ENCODE data around the gene MPO. TPM values are rescaled to one million over a fixed set of nuclear protein-coding genes. Genes with fewer than 3 reads are reported as not detected.

The MPO gene
- total RNA-seq, 4 donors from 2014 or later: 0.18 to 0.32 (median 0.31) TPM; not detected in 1

DNA sequence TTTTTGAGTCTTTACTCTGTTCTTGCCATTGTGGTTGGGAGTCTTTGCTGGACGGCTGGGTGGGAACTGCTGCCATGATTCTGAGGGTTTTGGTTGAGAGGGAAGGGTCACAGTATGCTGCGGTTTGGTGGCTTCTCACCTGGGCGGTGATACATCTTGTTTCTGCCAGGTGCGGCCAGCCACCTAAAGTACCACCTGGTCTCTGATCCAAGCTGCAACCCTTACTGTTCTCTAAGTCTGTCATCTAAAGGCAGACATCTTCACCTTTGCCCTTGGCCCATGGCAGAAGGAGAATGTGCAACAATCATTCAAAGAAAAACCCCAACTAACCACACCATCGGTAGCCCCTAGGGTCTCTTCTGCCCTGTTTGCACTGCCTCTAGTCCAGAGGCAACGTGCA is 19.6 kb upstream of the MPO start:
- Histone ChIP-seq H3K4me1 (no peaks in the 10 kb centered on the region), H3K4me3 (no peak overlapping the region), H3K27me3 (no peaks in the 10 kb centered on the region), H3K36me3 (no peaks in the 10 kb centered on the region), H3K27ac (no peak overlapping the region), H3K9me3 (no peaks in the 10 kb centered on the region)
- in situ Hi-C loops (cut with MboI; ENCODE audit: low sequenced_read_pairs in 4 of 4): loop anchor here in 1 of 4 donors (25.0 kb wide), 1 partner anchor 112 kb away; the partner anchor contains the start of gene RNF43
- ATAC-seq (no peak), DNase-seq (no peak)
- no peak for TF ChIP-seq CTCF (IDR thresholded peaks at IDR 0.05 in 4 of 5, conservative IDR thresholded peaks at IDR 0.05 in 1 of 5)
- TF ChIP-seq POLR2A (IDR thresholded peaks at IDR 0.05): no peak
- intact Hi-C loops (cut with DNase I; ENCODE audit: low total_unique reads): no loop called here

- DNase-seq (no peak), ATAC-seq (no peak)
- in situ Hi-C loops (cut with MboI; ENCODE audit: low sequenced_read_pairs in 4 of 4): no loop called here
- peaks cover 0 to 3% (median under 1%) of the 10 kb centered on the region in 3 donors for H3K27me3 ChIP-seq
- intact Hi-C loops (cut with DNase I; ENCODE audit: low total_unique reads): no loop called here
- no peaks in the 10 kb centered on the region for H3K36me3 ChIP-seq
- TF ChIP-seq POLR2A (IDR thresholded peaks at IDR 0.05) (no peak), CTCF (IDR thresholded peaks at IDR 0.05 in 4 of 5, conservative IDR thresholded peaks at IDR 0.05 in 1 of 5) (no peak)
- H3K9me3 ChIP-seq: no peaks in the 10 kb centered on the region
- H3K4me3 ChIP-seq: no peak overlapping the region
- no peaks in the 10 kb centered on the region for H3K4me1 ChIP-seq
- H3K27ac ChIP-seq: no peak overlapping the region
These were observed 13.3 kb upstream of the MPO start for GRCh38 chr17:58294034-58294433.

DNA sequence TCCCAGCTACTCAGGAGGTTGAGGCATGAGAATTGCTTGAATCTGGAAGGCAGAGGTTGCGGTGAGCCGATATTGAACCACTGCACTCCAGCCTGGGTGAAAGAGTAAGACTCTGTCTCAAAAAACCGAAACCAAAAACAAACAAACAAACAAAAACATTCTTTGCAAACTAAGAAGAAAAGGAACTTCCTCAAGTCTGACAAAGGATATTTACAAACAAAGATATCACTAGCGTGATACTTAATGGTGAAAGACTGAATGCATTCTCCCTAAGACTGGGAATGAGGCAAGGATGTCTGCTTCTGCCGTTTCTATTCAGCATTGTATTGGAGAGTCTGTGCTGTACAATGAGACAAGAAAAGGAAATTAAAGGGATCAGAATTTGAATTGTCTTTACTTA is 10.5 kb upstream of the MPO start:
- H3K27ac ChIP-seq: no peak overlapping the region
- DNase-seq: no peak
- H3K4me1 ChIP-seq: no peaks in the 10 kb centered on the region
- peaks cover 0 to 6% (median 4%) of the 10 kb centered on the region in 3 donors for H3K27me3 ChIP-seq
- ATAC-seq: no peak
- H3K36me3 ChIP-seq: no peaks in the 10 kb centered on the region
- H3K4me3 ChIP-seq: no peak overlapping the region
- in situ Hi-C loops (cut with MboI; ENCODE audit: low sequenced_read_pairs in 4 of 4): no loop called here
- no peaks in the 10 kb centered on the region for H3K9me3 ChIP-seq
- intact Hi-C loops (cut with DNase I; ENCODE audit: low total_unique reads): no loop called here
- TF ChIP-seq POLR2A (IDR thresholded peaks at IDR 0.05): no peak
- no peak for TF ChIP-seq CTCF (IDR thresholded peaks at IDR 0.05 in 4 of 5, conservative IDR thresholded peaks at IDR 0.05 in 1 of 5)

- Histone ChIP-seq H3K4me1 (no peaks in the 10 kb centered on the region), H3K27ac (no peak overlapping the region), H3K9me3 (no peaks in the 10 kb centered on the region), H3K27me3 (peaks cover 0 to 6% (median 4%) of the 10 kb centered on the region in 3 donors), H3K36me3 (no peaks in the 10 kb centered on the region), H3K4me3 (no peak overlapping the region)
- in situ Hi-C loops (cut with MboI; ENCODE audit: low sequenced_read_pairs in 4 of 4): no loop called here
- TF ChIP-seq POLR2A (IDR thresholded peaks at IDR 0.05) (no peak), CTCF (IDR thresholded peaks at IDR 0.05 in 4 of 5, conservative IDR thresholded peaks at IDR 0.05 in 1 of 5) (no peak)
- ATAC-seq (no peak), DNase-seq (no peak)
- intact Hi-C loops (cut with DNase I; ENCODE audit: low total_unique reads): no loop called here
These were observed 9.1 kb upstream of the MPO start for GRCh38 chr17:58289869-58290268.

DNA sequence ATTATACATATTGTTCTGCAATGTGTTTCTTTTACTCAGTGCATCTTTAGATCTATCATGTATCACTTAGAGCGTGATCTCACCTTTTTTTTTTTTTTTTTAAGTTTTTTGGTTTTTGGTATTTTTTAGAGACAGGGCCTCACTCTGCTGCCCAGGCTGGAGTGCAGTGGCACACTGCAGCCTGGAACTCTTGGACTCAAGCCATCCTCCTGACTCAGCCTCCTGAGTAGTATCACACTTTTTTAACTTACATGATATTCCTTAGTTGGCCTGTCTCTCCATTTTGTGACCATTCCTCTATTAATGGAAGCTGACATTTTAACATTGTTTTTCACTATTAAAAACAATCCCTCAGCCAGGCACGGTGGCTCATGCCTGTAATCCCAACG is 4.7 kb upstream of the MPO start:
- Histone ChIP-seq H3K4me1 (no peaks in the 10 kb centered on the region), H3K27ac (no peak overlapping the region), H3K36me3 (no peaks in the 10 kb centered on the region), H3K4me3 (no peak overlapping the region), H3K27me3 (peaks cover 0 to 6% (median 4%) of the 10 kb centered on the region in 3 donors), H3K9me3 (no peaks in the 10 kb centered on the region)
- DNase-seq (no peak), ATAC-seq (no peak)
- in situ Hi-C loops (cut with MboI; ENCODE audit: low sequenced_read_pairs in 4 of 4) (no loop called here), intact Hi-C loops (cut with DNase I; ENCODE audit: low total_unique reads) (no loop called here)
- TF ChIP-seq POLR2A (IDR thresholded peaks at IDR 0.05): no peak
- no peak for TF ChIP-seq CTCF (IDR thresholded peaks at IDR 0.05 in 4 of 5, conservative IDR thresholded peaks at IDR 0.05 in 1 of 5)
